Neutrophil (primary cell): ENCODE data around the gene EGFL7.
A peak's percentile ranks its signal among the peaks of the same experiment; 100 is the strongest.
"Not testable (repeated sequence)": the region's sequence is repeated elsewhere in the genome, so short reads cannot be mapped to it uniquely, and the experiment has no call there.

Source experiments
- H3K27ac ChIP-seq: fragments of 200-600 bp; sonication (generic); 2 replicates; pipeline ENCODE4 v1.5.1; 2016; ENCODE audit warnings: mild to moderate bottlenecking, moderate library complexity
- H3K27me3 ChIP-seq: fragments of 200-600 bp; sonication (generic); 2 replicates; pipeline ENCODE4 v1.6.0; 2016; ENCODE audit warnings: mild to moderate bottlenecking
- H3K36me3 ChIP-seq: fragments of 200-600 bp; sonication (generic); 2 replicates; pipeline ENCODE4 v1.5.1; 2017
- H3K4me1 ChIP-seq, 2 experiments: fragments of 200-600 bp in 1 of 2; sonication (generic) in 1 of 2; 1 replicate in 1 of 2; 2 replicates in 1 of 2; pipeline versions ENCODE4 v1.5.1 to v1.6.1; 2013 to 2016; ENCODE audit warnings: low read depth in 1 of 2, low read length in 1 of 2, mild to moderate bottlenecking in 1 of 2, moderate library complexity in 1 of 2; ENCODE audit not compliant: control insufficient read depth in 1 of 2, insufficient read depth in 1 of 2
- H3K4me3 ChIP-seq, 2 experiments: fragments of 200-600 bp in 1 of 2; sonication (generic) in 1 of 2; 1 replicate in 1 of 2; 2 replicates in 1 of 2; pipeline ENCODE4 v1.5.1; 2013 to 2016; ENCODE audit warnings: low read depth in 1 of 2, low read length in 1 of 2, mild to moderate bottlenecking in 1 of 2, moderate library complexity in 1 of 2
- H3K9me3 ChIP-seq: fragments of 200-600 bp; sonication (generic); 2 replicates; pipeline ENCODE4 v1.5.1; 2016
- CTCF ChIP-seq: fragments of 200-600 bp; sonication (generic); IDR thresholded peaks from 2 replicates; pipeline ENCODE4 v1.5.1; 2016; ENCODE audit warnings: antibody characterized with exemption

EGFL7 gene

GRCh38 chr9:136700959-136701667, 38.4 kb downstream of the EGFL7 start:
- H3K27me3 ChIP-seq: peaks cover 9% of the 10 kb centered on the region
- H3K4me1 ChIP-seq: peaks cover 77 to 83% of the 10 kb centered on the region in 2 experiments
- no peaks in the 10 kb centered on the region for H3K36me3 ChIP-seq
- peak overlapping the region; percentile 43 for H3K27ac ChIP-seq
- H3K9me3 ChIP-seq: no peaks in the 10 kb centered on the region
- TF ChIP-seq CTCF: no peak
- H3K4me3 ChIP-seq: peak overlapping the region; percentile 21 to 36

DNA sequence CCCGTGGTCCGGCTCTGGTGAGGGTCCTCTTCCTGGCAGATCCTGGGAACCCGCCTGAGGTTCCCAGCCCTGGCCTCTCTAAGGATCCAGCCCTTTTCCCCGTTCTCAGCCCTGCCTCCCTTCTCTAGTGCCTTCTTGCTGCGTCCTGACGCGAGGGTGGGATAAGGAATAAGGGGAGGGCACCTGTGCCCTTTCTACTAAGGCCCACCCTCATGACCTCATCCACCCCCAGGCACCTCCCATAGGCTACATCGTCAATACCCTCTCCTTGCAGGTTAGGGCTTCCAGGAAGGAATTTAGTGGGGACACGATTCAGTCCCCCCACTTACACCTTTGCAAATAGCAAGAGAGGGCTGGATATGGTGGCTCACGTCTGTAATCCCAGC, 38.9 kb downstream of the EGFL7 start:
- Histone ChIP-seq H3K4me1 (peaks cover 72 to 78% of the 10 kb centered on the region in 2 experiments), H3K27me3 (peaks cover 9% of the 10 kb centered on the region), H3K36me3 (no peaks in the 10 kb centered on the region), H3K9me3 (no peaks in the 10 kb centered on the region), H3K27ac (peak overlapping the region; percentile 43), H3K4me3 (peak overlapping the region; percentile 21 to 36)
- no peak for TF ChIP-seq CTCF

DNA sequence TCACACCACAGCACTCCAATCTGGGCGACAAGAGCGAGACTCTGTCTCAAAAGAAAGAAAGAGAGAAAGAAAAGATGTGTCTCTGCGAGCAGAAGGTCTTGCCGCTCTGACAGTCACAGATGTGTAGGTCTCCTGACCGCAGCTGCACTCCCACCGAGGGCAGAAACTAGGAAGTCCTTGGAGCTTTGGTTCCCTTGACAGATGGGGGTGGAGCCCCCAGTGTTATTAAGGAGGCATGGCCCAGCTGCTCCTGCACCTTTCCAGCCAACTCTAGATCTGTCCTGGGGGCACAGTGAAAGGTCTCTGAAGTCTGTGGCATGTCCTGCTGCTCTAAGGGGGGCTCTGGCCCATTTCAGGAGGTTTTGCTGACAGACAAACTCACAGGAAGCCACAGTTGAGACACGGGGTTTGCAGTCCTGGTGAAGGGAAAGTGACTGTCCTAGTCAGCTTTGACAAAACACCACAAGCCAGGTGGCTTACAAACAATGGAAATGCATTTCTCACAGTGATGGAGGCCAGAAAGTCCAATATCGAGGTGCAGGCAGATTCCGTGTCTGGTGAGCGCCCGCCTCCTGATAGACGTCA, 40.7 kb downstream of the EGFL7 start:
- Histone ChIP-seq H3K27me3 (peaks cover 9% of the 10 kb centered on the region), H3K36me3 (no peaks in the 10 kb centered on the region), H3K27ac (no peak overlapping the region), H3K4me1 (peaks cover 57 to 62% of the 10 kb centered on the region in 2 experiments), H3K9me3 (no peaks in the 10 kb centered on the region), H3K4me3 (no peak overlapping the region)
- no peak for TF ChIP-seq CTCF

DNA sequence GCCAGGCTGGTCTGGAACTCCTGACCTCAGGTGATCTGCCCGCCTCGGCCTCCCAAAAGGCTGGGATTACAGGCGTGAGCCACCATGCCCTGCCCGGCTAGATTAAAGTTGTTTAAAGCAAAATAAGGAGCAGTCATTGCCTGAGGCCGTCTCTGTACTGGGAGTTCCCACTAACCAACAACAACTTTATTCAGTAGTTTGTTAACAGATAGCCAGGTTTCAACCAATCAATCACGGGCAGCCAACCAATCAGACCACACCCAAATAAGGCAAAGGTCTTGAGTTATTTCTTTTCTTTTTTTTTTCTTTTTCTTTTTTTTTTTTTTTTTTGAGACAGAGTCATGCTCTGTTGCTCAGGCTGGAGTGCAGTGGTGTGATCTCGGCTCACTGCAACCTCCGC, 42.0 kb downstream of the EGFL7 start:
- not testable (repeated sequence) for H3K4me3 ChIP-seq, H3K27me3 ChIP-seq, H3K27ac ChIP-seq, H3K9me3 ChIP-seq, H3K36me3 ChIP-seq
- H3K4me1 ChIP-seq: peaks cover 43 to 49% of the 10 kb centered on the region in 2 experiments

- no peak overlapping the region for H3K27ac ChIP-seq
- no peaks in the 10 kb centered on the region for H3K36me3 ChIP-seq
- no peak overlapping the region for H3K4me3 ChIP-seq
- TF ChIP-seq CTCF: no peak
- H3K27me3 ChIP-seq: peaks cover 15% of the 10 kb centered on the region
- no peaks in the 10 kb centered on the region for H3K9me3 ChIP-seq
- H3K4me1 ChIP-seq: peaks cover 35 to 41% of the 10 kb centered on the region in 2 experiments
Measured at GRCh38 chr9:136705564-136705963, 42.8 kb downstream of the EGFL7 start.

DNA sequence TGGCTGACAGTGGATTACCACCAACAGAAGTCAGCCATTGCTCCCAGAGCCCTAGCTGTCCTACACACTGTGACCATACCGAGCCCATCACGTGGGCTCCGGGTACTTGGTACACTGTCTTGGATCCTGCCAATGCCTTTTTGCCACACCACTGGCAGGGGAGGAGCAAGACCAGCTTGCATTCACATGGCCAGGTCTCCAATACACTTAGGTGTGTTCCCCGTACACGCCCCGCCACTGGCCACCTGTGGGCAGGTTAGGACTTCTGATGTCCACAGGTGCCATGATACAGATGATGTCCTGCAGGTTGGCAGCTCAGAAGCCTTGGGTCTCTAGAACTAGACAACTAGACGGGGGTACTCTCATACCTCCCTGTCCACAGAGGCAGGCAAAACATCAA, 44.3 kb downstream of the EGFL7 start:
- Histone ChIP-seq H3K9me3 (no peaks in the 10 kb centered on the region), H3K4me1 (peaks cover 26 to 34% of the 10 kb centered on the region in 2 experiments), H3K27me3 (peaks cover 20% of the 10 kb centered on the region), H3K27ac (no peak overlapping the region), H3K4me3 (no peak overlapping the region), H3K36me3 (no peaks in the 10 kb centered on the region)
- no peak for TF ChIP-seq CTCF
